Uterus (tissue), 4 donors: ENCODE measurements around the gene RAB6B. TPM values are rescaled to one million over a fixed set of nuclear protein-coding genes. Genes with fewer than 3 reads are reported as not detected.

ENCODE experiments used
- DNase-seq, 2 donors: peaks; one replicate each; pipeline ENCODE4 v3.0.0-alpha.2; 2019 to 2020
- H3K27ac ChIP-seq, 2 donors: fragments of 200-600 bp; sonication (generic); 1 replicate in 1 of 2; 2 replicates in 1 of 2; pipeline ENCODE4 v1.5.1; 2016 to 2018
- H3K27me3 ChIP-seq, 2 donors: fragments of 200-600 bp; sonication (generic); one replicate each; pipeline ENCODE4 v1.5.1; 2018 to 2019; ENCODE audit warnings: control low read depth in 1 of 2
- H3K36me3 ChIP-seq, 2 donors: fragments of 200-600 bp; sonication (generic); one replicate each; pipeline ENCODE4 v1.5.1; 2019; ENCODE audit warnings: control low read depth in 1 of 2
- H3K4me1 ChIP-seq, 2 donors: fragments of 200-600 bp; sonication (generic); one replicate each; pipeline ENCODE4 v1.5.1; 2018 to 2019; ENCODE audit warnings: control low read depth in 1 of 2
- H3K4me3 ChIP-seq, 2 donors: fragments of 200-600 bp; sonication (generic); 1 replicate in 1 of 2; 2 replicates in 1 of 2; pipeline ENCODE4 v1.5.1; 2018 to 2019; ENCODE audit warnings: mild to moderate bottlenecking in 1 of 2
- H3K9me3 ChIP-seq, 2 donors: fragments of 200-600 bp; sonication (generic); one replicate each; pipeline ENCODE4 v1.5.1; 2019; ENCODE audit warnings: control low read depth in 1 of 2
- CTCF ChIP-seq, 4 experiments: fragments of 200-600 bp in 2 of 4; fragments of 450-650 bp in 2 of 4; sonication (generic) in 2 of 4; IDR thresholded peaks; one replicate each; pipeline ENCODE4 v1.5.1; 2016 to 2019; ENCODE audit warnings: antibody characterized with exemption in 4 of 4, mild to moderate bottlenecking in 2 of 4, moderate library complexity in 1 of 4
- POLR2A ChIP-seq, 2 donors: fragments of 450-650 bp; IDR thresholded peaks; one replicate each; pipeline ENCODE4 v1.6.1; 2016; ENCODE audit warnings: antibody characterized with exemption in 2 of 2, mild to moderate bottlenecking in 1 of 2, moderate library complexity in 1 of 2
- intact Hi-C: fragments of 100-400 bp; cut with DNase I; formaldehyde crosslinking; loops from one replicate; pipeline ENCODE4 v1.15.1; 2023; ENCODE audit warnings: low total_unique reads
- total RNA-seq, 4 donors: library from RNA; depleted of rRNA in 3 of 4; stranded (reverse); fragments of >200 nt in 3 of 4; gene quantifications; one replicate each; pipeline versions ENCODE4 v1.1.0 to v1.2.4, GENCODE V29; 2014 to 2023
- donor health status: DM: yes; HTN: yes; CAD: no.

The RAB6B gene
- total RNA-seq, 4 donors from 2014 or later, result 0.29 to 12.0 (median 3.8) TPM

GRCh38 chr3:133851931-133852330, 43.8 kb downstream of the RAB6B start:
- Histone ChIP-seq H3K9me3 (no peaks in the 10 kb centered on the region), H3K4me1 (no peaks in the 10 kb centered on the region), H3K27me3 (no peaks in the 10 kb centered on the region), H3K36me3 (no peaks in the 10 kb centered on the region), H3K27ac (no peak overlapping the region), H3K4me3 (no peak overlapping the region)
- no peak for DNase-seq
- intact Hi-C loops, result no loop called here
- TF ChIP-seq POLR2A (IDR thresholded peaks at IDR 0.05) (no peak), CTCF (IDR thresholded peaks at IDR 0.05) (no peak)

GRCh38 chr3:133851266-133851906, 44.3 kb downstream of the RAB6B start:
- no peak overlapping the region for H3K27ac ChIP-seq
- no peak for DNase-seq
- no peaks in the 10 kb centered on the region for H3K27me3 ChIP-seq
- H3K36me3 ChIP-seq, result no peaks in the 10 kb centered on the region
- H3K4me3 ChIP-seq, result no peak overlapping the region
- TF ChIP-seq CTCF (IDR thresholded peaks at IDR 0.05) (no peak), POLR2A (IDR thresholded peaks at IDR 0.05) (no peak)
- intact Hi-C loops, result no loop called here
- H3K4me1 ChIP-seq, result no peaks in the 10 kb centered on the region
- H3K9me3 ChIP-seq, result no peaks in the 10 kb centered on the region

- intact Hi-C loops, result no loop called here
- Histone ChIP-seq H3K9me3 (no peaks in the 10 kb centered on the region), H3K4me1 (no peaks in the 10 kb centered on the region), H3K36me3 (no peaks in the 10 kb centered on the region), H3K27ac (no peak overlapping the region), H3K27me3 (no peaks in the 10 kb centered on the region), H3K4me3 (no peak overlapping the region)
- TF ChIP-seq CTCF (IDR thresholded peaks at IDR 0.05), result no peak
- no peak for TF ChIP-seq POLR2A (IDR thresholded peaks at IDR 0.05)
- DNase-seq, result no peak
Measured at GRCh38 chr3:133850034-133850433, 45.6 kb downstream of the RAB6B start.

- TF ChIP-seq CTCF (IDR thresholded peaks at IDR 0.05), result no peak
- TF ChIP-seq POLR2A (IDR thresholded peaks at IDR 0.05), result no peak
- H3K9me3 ChIP-seq, result no peaks in the 10 kb centered on the region
- H3K36me3 ChIP-seq, result no peaks in the 10 kb centered on the region
- no peak overlapping the region for H3K27ac ChIP-seq
- no peaks in the 10 kb centered on the region for H3K27me3 ChIP-seq
- intact Hi-C loops, result no loop called here
- H3K4me1 ChIP-seq, result no peaks in the 10 kb centered on the region
- H3K4me3 ChIP-seq, result no peak overlapping the region
- no peak for DNase-seq
Measured at GRCh38 chr3:133849346-133849745, 46.3 kb downstream of the RAB6B start.

- intact Hi-C loops, result no loop called here
- no peak for TF ChIP-seq POLR2A (IDR thresholded peaks at IDR 0.05)
- TF ChIP-seq CTCF (IDR thresholded peaks at IDR 0.05), result no peak
- no peak overlapping the region for H3K27ac ChIP-seq
- no peaks in the 10 kb centered on the region for H3K36me3 ChIP-seq
- no peaks in the 10 kb centered on the region for H3K27me3 ChIP-seq
- H3K4me1 ChIP-seq, result no peaks in the 10 kb centered on the region
- DNase-seq, result no peak
- H3K9me3 ChIP-seq, result no peaks in the 10 kb centered on the region
- no peak overlapping the region for H3K4me3 ChIP-seq
Measured at GRCh38 chr3:133845127-133845526, 50.6 kb downstream of the RAB6B start.
